ENCODE data around the gene RNF8. TPM values are rescaled to one million over a fixed set of nuclear protein-coding genes. Genes with fewer than 3 reads are reported as not detected.

Gene RNF8
- total and polyA plus RNA-seq, 9 of the 15 experiments (the other 6 are each of a cell fraction or from before 2014, with no cell fraction given) = 10.6 to 47.0 (median 37.5) TPM

DNA sequence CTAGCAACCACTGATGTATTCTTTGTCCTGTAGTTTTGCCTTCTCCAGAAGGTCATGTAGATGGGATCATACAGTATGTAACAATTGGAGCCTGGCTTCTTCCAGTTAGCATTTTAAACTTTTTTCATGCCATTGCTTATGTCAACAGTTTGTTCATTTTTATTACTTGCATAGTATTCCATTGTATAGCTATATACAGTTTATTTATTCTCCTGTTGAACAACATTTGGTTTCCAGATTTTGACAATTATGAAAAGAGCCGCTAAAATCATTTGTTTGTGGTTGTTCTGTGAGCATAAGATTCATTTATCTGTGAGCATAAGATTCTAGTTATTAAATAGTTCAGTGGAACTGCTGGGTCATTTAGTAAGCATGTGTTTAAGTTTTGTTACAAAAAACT, 55.7 kb downstream of the RNF8 start:
- Histone ChIP-seq H3K27me3 (ENCODE audit: control insufficient read depth in 2 of 2, insufficient read depth in 2 of 2, low read length in 2 of 2) (no peaks in the 10 kb centered on the region), H3K36me3 (ENCODE audit: control insufficient read depth, insufficient read depth, low read length) (no peaks in the 10 kb centered on the region), H3K9me3 (replicated peaks; ENCODE audit: control insufficient read depth, insufficient read depth, low read depth, low read length) (no peaks in the 10 kb centered on the region), H3K4me2 (ENCODE audit: insufficient read depth, low read length) (no peak overlapping the region), H3K4me1 (replicated peaks in 1 of 2; ENCODE audit: control insufficient read depth in 2 of 2, insufficient read depth in 2 of 2, low read length in 2 of 2) (no peaks in the 10 kb centered on the region), H4K20me1 (replicated peaks; ENCODE audit: control insufficient read depth, insufficient read depth, low read length) (no peaks in the 10 kb centered on the region), H3K79me2 (ENCODE audit: control insufficient read depth, insufficient read depth, low read length) (no peaks in the 10 kb centered on the region), H3K4me3 (no peak overlapping the region), H3K27ac (ENCODE audit: extremely low read depth, low read depth, low read length) (no peak overlapping the region), H2AFZ (ENCODE audit: low read depth, low read length) (no peak overlapping the region), H3K9me1 (ENCODE audit: control insufficient read depth, insufficient read depth, low read length) (no peaks in the 10 kb centered on the region), H3K9ac (ENCODE audit: insufficient read depth in 1 of 2, low read depth in 2 of 2, low read length in 2 of 2) (no peak overlapping the region)
- intact Hi-C loops (cut with micrococcal nuclease) (no loop called here), in situ Hi-C loops (cut with MboI) (no loop called here)
- ATAC-seq (no peak), DNase-seq (ENCODE audit: extremely low read depth in 1 of 4, low spot score in 3 of 4) (no peak), FAIRE-seq (no peak)
- CTCF ChIA-PET (ENCODE audit: low intra/inter-chr PET ratio) = no interaction called here
- BruUV-seq (replicated peaks) = no TSS peak
- POLR2A ChIA-PET = interaction anchor here (1.6 to 1.8 kb wide), 2 partner anchors 10 to 16 kb away, joined by 4 read pairs; no protein-coding TSS in a partner anchor
- 21% methylated on average over 1 of the region's 1 CpG for WGBS (ENCODE audit: insufficient coverage, low coverage, missing lambda C conversion rate)
- TF ChIP-seq, protein P1, sequence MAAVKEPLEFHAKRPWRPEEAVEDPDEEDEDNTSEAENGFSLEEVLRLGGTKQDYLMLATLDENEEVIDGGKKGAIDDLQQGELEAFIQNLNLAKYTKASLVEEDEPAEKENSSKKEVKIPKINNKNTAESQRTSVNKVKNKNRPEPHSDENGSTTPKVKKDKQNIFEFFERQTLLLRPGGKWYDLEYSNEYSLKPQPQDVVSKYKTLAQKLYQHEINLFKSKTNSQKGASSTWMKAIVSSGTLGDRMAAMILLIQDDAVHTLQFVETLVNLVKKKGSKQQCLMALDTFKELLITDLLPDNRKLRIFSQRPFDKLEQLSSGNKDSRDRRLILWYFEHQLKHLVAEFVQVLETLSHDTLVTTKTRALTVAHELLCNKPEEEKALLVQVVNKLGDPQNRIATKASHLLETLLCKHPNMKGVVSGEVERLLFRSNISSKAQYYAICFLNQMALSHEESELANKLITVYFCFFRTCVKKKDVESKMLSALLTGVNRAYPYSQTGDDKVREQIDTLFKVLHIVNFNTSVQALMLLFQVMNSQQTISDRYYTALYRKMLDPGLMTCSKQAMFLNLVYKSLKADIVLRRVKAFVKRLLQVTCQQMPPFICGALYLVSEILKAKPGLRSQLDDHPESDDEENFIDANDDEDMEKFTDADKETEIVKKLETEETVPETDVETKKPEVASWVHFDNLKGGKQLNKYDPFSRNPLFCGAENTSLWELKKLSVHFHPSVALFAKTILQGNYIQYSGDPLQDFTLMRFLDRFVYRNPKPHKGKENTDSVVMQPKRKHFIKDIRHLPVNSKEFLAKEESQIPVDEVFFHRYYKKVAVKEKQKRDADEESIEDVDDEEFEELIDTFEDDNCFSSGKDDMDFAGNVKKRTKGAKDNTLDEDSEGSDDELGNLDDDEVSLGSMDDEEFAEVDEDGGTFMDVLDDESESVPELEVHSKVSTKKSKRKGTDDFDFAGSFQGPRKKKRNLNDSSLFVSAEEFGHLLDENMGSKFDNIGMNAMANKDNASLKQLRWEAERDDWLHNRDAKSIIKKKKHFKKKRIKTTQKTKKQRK (IDR thresholded peaks at IDR 0.05; ENCODE audit: borderline replicate concordance, low read depth, low read length) = no peak
- TF ChIP-seq ZNF212 (CRISPR knock-in tag; IDR thresholded peaks at IDR 0.05) = no peak
- no peak for TF ChIP-seq ZBTB8A (IDR thresholded peaks at IDR 0.05; ENCODE audit: partially characterized antibody)
- TF ChIP-seq MTF1 (CRISPR knock-in tag; IDR thresholded peaks at IDR 0.05; ENCODE audit: borderline replicate concordance) = no peak
- TF ChIP-seq, protein P2, sequence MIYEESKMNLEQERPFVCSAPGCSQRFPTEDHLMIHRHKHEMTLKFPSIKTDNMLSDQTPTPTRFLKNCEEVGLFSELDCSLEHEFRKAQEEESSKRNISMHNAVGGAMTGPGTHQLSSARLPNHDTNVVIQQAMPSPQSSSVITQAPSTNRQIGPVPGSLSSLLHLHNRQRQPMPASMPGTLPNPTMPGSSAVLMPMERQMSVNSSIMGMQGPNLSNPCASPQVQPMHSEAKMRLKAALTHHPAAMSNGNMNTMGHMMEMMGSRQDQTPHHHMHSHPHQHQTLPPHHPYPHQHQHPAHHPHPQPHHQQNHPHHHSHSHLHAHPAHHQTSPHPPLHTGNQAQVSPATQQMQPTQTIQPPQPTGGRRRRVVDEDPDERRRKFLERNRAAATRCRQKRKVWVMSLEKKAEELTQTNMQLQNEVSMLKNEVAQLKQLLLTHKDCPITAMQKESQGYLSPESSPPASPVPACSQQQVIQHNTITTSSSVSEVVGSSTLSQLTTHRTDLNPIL (CRISPR knock-in tag; IDR thresholded peaks at IDR 0.05) = no peak
- TF ChIP-seq, protein P3, sequence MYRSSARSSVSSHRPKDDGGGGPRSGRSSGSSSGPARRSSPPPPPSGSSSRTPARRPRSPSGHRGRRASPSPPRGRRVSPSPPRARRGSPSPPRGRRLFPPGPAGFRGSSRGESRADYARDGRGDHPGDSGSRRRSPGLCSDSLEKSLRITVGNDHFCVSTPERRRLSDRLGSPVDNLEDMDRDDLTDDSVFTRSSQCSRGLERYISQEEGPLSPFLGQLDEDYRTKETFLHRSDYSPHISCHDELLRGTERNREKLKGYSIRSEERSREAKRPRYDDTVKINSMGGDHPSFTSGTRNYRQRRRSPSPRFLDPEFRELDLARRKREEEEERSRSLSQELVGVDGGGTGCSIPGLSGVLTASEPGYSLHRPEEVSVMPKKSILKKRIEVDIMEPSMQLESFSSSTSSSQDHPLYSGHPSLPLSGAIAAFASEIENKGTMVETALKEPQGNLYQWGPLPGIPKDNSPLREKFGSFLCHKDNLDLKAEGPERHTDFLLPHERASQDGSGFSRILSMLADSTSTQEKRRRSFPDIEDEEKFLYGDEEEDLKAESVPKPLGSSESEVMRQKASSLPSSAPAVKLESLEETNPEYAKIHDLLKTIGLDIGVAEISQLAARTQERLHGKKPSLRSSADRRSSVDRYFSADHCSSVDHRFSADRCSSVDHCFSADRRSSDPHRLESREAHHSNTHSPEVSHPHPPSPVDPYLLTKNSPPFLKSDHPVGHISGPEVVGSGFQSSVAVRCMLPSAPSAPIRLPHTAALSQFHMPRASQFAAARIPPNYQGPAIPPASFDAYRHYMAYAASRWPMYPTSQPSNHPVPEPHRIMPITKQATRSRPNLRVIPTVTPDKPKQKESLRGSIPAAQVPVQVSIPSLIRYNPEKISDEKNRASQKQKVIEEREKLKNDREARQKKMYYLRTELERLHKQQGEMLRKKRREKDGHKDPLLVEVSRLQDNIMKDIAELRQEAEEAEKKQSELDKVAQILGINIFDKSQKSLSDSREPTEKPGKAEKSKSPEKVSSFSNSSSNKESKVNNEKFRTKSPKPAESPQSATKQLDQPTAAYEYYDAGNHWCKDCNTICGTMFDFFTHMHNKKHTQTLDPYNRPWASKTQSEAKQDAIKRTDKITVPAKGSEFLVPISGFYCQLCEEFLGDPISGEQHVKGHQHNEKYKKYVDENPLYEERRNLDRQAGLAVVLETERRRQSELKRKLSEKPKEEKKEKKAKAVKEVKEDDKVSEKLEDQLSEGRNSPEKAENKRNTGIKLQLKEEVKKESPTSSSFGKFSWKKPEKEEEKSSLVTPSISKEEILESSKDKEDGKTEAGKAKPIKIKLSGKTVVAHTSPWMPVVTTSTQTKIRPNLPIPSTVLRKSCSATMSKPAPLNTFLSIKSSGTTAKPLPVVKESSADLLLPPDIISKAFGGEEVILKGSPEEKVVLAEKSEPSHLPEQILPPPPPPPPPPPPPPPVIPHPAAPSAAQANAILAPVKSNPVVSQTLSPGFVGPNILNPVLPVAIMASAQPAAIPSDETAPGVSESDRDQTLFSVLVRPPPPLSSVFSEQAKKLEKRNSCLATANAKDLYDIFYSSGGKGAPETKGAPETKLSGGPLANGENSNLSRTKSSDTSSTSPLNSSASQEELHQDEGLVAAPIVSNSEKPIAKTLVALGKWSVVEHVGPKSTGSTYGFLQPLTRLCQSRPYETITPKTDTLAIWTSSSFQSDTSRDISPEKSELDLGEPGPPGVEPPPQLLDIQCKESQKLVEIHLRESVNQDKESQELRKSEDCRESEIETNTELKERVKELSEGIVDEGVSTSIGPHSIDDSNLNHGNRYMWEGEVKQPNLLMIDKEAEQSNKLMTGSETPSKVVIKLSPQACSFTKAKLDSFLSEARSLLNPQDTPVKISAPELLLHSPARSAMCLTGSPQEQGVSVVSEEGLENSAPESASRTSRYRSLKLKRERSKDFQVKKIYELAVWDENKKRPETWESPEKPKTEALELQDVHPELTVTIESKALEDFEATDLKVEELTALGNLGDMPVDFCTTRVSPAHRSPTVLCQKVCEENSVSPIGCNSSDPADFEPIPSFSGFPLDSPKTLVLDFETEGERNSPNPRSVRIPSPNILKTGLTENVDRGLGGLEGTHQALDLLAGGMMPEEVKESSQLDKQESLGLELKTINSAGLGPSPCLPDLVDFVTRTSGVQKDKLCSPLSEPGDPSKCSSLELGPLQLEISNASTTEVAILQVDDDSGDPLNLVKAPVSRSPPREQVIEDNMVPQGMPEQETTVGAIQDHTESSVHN (IDR thresholded peaks at IDR 0.05; ENCODE audit: borderline replicate concordance in 1 of 2, low read depth in 1 of 2) = no peak
- no peak for TF ChIP-seq SNIP1 (IDR thresholded peaks at IDR 0.05; ENCODE audit: low read depth)
- TF ChIP-seq RBFOX2 (IDR thresholded peaks at IDR 0.05; ENCODE audit: low read depth, low read length) = no peak
- TF ChIP-seq KDM5B (IDR thresholded peaks at IDR 0.05; ENCODE audit: insufficient replicate concordance, low read depth, low read length) = no peak
- TF ChIP-seq HLTF (IDR thresholded peaks at IDR 0.05) = no peak
